Osteoblast (primary cell): ENCODE data around the gene NUMB. TPM values are rescaled to one million over a fixed set of nuclear protein-coding genes. Genes with fewer than 3 reads are reported as not detected.

Experiments used
- DNase-seq: peaks from one replicate; pipeline ENCODE4 v3.0.0; 2011; ENCODE audit warnings: low spot score, mixed read lengths; ENCODE audit not compliant: insufficient read length; ENCODE audit errors: missing footprints
- H2AFZ ChIP-seq: 2 replicates; pipeline ENCODE4 v1.6.0; 2011; ENCODE audit warnings: mild to moderate bottlenecking, low read length
- H3K27ac ChIP-seq: 2 replicates; pipeline ENCODE4 v1.5.1; 2011; ENCODE audit warnings: mild to moderate bottlenecking, low read depth, low read length, moderate library complexity
- H3K27me3 ChIP-seq: 2 replicates; pipeline ENCODE4 v1.6.0; 2012; ENCODE audit warnings: mild to moderate bottlenecking, control low read depth, inconsistent platforms, low read length, moderate library complexity; ENCODE audit not compliant: insufficient read depth
- H3K36me3 ChIP-seq: 2 replicates; pipeline ENCODE4 v1.5.1; 2011; ENCODE audit warnings: mild to moderate bottlenecking, low read length, control low read depth, moderate library complexity; ENCODE audit not compliant: insufficient read depth
- H3K4me1 ChIP-seq: 2 replicates; pipeline ENCODE4 v1.5.1; 2011; ENCODE audit warnings: mild to moderate bottlenecking, low read length, control low read depth, moderate library complexity; ENCODE audit not compliant: insufficient read depth
- H3K4me2 ChIP-seq: 2 replicates; pipeline ENCODE4 v1.6.0; 2011; ENCODE audit warnings: mild to moderate bottlenecking, low read length; ENCODE audit not compliant: insufficient read depth
- H3K4me3 ChIP-seq: fragments of 200-600 bp; sonication (generic); 3 replicates; pipeline ENCODE4 v1.5.1; 2012; ENCODE audit warnings: mild to moderate bottlenecking, low read length, inconsistent platforms; ENCODE audit not compliant: insufficient read depth
- H3K79me2 ChIP-seq: 2 replicates; pipeline ENCODE4 v1.6.0; 2012; ENCODE audit warnings: mild to moderate bottlenecking, low read length, control low read depth, inconsistent platforms; ENCODE audit not compliant: insufficient read depth
- H3K9me3 ChIP-seq: 2 replicates; pipeline ENCODE4 v1.5.1; 2011; ENCODE audit warnings: low read depth, low read length, control low read depth
- H4K20me1 ChIP-seq: 2 replicates; pipeline ENCODE4 v1.6.0; 2012; ENCODE audit warnings: mild to moderate bottlenecking, low read length, control low read depth; ENCODE audit not compliant: insufficient read depth
- CTCF ChIP-seq: IDR thresholded peaks from 2 replicates; pipeline ENCODE4 v1.5.1; 2011; ENCODE audit warnings: mild to moderate bottlenecking, low read depth, low read length, moderate library complexity; ENCODE audit errors: extremely low read depth
- total RNA-seq: library from RNA; depleted of rRNA; stranded (reverse); fragments of >200 nt; gene quantifications from 2 replicates; pipeline ENCODE4 v1.2.3, GENCODE V29; 2012

NUMB gene
- total RNA-seq, 1 donor: 52.5 TPM

DNA sequence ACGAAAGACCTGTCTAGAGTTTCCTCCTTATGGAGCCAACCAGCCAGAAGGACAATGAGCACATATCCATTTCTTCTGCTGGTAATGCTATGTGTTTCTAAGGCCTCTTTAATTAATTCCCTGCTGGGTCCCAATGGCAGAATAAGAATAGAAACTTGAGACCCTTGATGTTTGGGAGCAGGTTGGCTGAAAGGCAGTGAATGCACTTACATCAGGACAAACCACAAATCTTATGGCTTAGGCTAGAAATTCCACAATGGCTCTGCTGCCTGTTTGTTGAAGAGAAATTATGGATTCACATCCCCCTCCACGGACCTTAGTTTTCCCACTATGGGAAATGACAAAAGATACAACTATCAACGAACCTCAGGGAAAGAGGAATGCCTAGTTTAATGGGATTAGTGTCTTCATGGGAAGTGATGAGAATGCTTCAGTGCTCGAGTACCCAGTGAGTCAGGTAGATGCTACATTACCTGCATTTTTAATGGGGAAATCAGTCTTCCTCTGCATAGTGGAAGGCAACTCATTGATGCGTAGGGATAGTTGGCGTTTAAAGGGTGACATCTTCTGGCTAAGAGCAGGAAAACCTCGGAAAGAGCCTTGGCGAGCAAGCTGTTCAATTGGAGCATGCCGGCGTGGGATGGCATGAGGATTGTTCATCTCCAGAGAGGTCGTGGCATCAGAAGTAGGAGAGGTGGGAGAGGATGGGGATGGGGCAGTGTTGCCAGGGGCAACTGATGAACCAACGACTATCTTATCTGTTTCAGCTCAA, 174.6 kb downstream of the NUMB start:
- Histone ChIP-seq H3K4me3 (no peak overlapping the region), H3K79me2 (peaks cover 15% of the 10 kb centered on the region), H3K4me1 (peaks cover 6% of the 10 kb centered on the region), H3K27me3 (no peaks in the 10 kb centered on the region), H3K9me3 (no peaks in the 10 kb centered on the region), H3K36me3 (peaks cover 86% of the 10 kb centered on the region), H2AFZ (no peak overlapping the region), H3K4me2 (no peak overlapping the region), H3K27ac (no peak overlapping the region), H4K20me1 (peaks cover 5% of the 10 kb centered on the region)
- no peak for DNase-seq
- TF ChIP-seq CTCF: peak; percentile 36

DNA sequence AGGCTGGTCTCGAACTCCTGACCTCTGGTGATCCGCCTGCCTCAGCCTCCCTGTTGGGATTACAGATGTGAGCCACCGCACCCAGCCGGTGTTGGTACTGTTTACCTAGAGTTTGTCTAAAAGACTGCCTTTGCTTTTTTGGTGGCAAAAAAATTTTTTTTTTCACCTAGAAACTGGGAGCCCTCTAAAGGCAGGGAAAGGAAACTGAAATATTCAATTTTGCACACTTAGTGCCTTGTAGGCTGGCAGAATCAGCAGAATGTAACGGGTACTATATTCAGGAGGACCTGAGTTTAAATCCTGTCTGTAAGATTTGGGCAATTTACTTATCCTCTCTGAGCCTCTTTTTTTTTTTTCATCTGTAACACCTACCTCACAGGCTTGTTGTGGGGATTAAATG, 177.4 kb downstream of the NUMB start:
- peaks cover 6% of the 10 kb centered on the region for H3K4me1 ChIP-seq
- peaks cover 85% of the 10 kb centered on the region for H3K36me3 ChIP-seq
- no peak for DNase-seq
- H3K9me3 ChIP-seq: no peaks in the 10 kb centered on the region
- no peaks in the 10 kb centered on the region for H3K27me3 ChIP-seq
- peaks cover 5% of the 10 kb centered on the region for H4K20me1 ChIP-seq
- no peak overlapping the region for H3K4me3 ChIP-seq
- H3K4me2 ChIP-seq: no peak overlapping the region
- H3K27ac ChIP-seq: no peak overlapping the region
- H2AFZ ChIP-seq: no peak overlapping the region
- TF ChIP-seq CTCF: no peak
- peaks cover 6% of the 10 kb centered on the region for H3K79me2 ChIP-seq

DNA sequence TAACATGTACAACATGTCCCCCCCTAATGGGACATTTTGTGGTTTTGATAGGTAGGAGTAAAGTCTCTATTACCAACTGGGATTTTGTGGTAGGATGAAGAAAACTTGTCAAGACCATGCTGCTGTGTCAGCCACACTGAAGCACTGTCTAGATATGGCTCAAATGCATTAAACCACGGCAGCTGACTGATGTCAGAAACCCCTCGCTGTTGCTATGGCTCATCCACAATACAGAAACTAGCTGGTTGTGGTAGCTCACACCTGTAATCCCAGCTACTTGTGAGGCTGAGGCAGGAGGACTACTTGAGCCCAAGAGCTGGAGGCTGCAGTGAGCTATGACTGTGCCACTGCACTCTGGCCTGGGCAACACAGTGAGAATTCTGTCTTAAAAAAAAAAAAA, 181.0 kb downstream of the NUMB start:
- H3K27ac ChIP-seq: no peak overlapping the region
- H3K79me2 ChIP-seq: no peaks in the 10 kb centered on the region
- H4K20me1 ChIP-seq: peaks cover 3% of the 10 kb centered on the region
- H3K4me2 ChIP-seq: no peak overlapping the region
- no peaks in the 10 kb centered on the region for H3K9me3 ChIP-seq
- peaks cover 6% of the 10 kb centered on the region for H3K4me1 ChIP-seq
- no peak for TF ChIP-seq CTCF
- H2AFZ ChIP-seq: no peak overlapping the region
- H3K27me3 ChIP-seq: no peaks in the 10 kb centered on the region
- no peak overlapping the region for H3K4me3 ChIP-seq
- DNase-seq: no peak
- peaks cover 77% of the 10 kb centered on the region for H3K36me3 ChIP-seq

- Histone ChIP-seq H3K4me1 (peaks cover 3% of the 10 kb centered on the region), H3K9me3 (no peaks in the 10 kb centered on the region), H3K27ac (no peak overlapping the region), H3K79me2 (no peaks in the 10 kb centered on the region), H3K27me3 (no peaks in the 10 kb centered on the region), H3K4me3 (no peak overlapping the region), H4K20me1 (peaks cover 3% of the 10 kb centered on the region), H3K4me2 (no peak overlapping the region), H3K36me3 (peaks cover 72% of the 10 kb centered on the region), H2AFZ (no peak overlapping the region)
- DNase-seq: no peak
- TF ChIP-seq CTCF: no peak
These were observed 181.5 kb downstream of the NUMB start for GRCh38 chr14:73276836-73277235.
